ENCODE measurements around the gene SYTL3.
"Not testable (repeated sequence)": the region's sequence is repeated elsewhere in the genome, so short reads cannot be mapped to it uniquely, and the experiment has no call there.

The SYTL3 gene

DNA sequence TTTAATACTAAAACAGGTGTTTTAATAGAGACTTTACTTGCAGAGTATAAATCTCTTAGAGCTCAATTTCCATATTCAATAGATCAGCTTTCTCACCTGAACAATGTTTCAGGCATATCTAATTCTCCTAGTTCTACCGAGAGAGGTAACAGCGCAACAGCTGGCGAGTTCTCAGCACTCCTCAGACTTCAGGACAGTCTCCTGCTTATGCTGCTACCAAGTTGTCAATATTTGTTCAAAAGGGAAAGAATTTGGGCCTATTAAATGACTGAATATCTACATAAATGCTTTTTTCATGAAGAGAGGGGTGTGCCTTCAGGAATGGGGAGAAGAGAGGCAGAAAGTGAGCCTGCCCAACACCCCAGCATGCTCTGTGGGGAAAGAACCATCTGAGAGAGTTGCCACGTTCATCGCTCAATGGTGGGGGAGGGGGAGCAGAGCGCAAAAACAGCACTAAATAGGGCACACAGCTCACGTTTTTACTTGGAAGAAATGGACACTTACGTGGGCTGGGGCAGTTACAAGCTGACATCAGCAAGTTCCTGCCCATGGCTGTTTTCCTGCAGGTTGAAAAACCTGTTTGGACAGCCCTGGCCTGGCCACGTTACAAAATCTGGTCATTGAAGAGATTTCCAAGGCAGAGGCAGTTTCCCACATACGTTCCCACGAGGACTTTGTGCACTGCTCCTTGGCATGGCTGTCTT, 131.3 kb downstream of the SYTL3 start:
- no peak for DNase-seq

DNA sequence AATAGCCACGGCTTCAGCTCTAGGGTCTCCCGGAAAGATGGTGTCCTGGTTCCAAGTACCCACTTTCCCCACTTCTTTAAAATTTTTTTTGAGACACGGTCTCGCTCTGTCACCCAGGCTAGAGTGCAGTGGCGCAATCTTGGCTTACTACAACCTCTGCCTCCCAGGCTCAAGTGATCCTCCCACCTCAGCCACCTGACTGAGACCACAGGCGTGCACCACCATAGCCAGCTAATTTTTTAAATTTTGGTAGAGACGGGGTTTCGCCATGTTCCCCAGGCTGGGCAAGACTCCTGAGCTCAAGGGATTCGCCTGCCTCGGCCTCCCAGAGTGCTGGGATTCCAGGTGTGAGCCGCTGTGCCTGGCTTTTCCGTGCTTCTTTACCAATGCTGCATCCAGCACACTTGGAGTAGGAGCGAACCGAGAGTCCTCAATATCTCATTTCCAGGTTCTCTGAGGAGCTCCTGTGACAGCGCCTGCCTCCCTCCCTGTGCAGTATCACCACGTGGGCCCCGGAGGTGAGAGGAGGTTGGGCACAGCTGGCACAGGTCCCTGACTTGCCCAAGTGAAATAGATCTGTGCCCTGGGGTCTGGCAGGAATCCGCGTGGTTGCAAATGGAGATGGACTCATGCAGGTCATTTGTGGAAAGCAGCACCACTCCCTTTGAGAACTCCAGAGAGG, 132.0 kb downstream of the SYTL3 start:
- no peak for DNase-seq

GRCh38 chr6:158782432-158783166, 132.7 kb downstream of the SYTL3 start:
- DNase-seq, result no peak

DNA sequence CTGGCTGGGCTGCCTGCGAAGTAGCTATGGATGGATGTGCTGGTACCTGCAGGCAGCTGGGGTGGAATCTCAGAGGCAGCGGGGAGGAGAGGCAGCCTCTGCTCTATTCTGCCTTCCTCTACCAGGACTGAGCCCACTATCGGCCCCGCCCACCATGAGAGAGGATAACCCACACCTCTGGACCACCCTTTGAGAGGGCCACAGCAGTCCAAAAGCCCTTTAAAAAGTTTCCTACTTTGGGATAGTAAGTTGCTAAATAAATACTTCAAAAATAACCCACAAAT, 133.3 kb downstream of the SYTL3 start:
- no peak for DNase-seq

GRCh38 chr6:158783851-158784250, 134.0 kb downstream of the SYTL3 start:
- DNase-seq, result no peak

DNA sequence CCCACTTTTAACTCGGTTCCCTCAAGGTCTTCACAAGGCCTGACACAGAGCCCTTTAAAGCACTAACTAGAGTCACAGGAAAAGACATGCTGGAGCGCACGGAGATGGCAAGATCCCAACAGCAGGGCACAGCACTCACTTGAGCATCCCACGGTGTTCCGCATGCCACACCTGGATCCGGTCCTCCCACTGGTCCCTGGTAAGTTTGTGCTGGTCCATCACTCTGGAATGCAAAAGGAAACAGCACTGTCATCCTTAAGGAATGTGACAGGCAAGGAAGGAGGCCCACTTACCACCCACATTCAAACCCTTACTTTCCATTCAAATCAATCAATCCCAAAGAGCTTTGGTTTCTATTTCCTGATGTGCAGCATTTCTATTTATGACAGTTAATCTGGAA, 134.7 kb downstream of the SYTL3 start:
- no peak for DNase-seq

- DNase-seq, result no peak
Measured at GRCh38 chr6:158785036-158785435, 135.2 kb downstream of the SYTL3 start.

DNA sequence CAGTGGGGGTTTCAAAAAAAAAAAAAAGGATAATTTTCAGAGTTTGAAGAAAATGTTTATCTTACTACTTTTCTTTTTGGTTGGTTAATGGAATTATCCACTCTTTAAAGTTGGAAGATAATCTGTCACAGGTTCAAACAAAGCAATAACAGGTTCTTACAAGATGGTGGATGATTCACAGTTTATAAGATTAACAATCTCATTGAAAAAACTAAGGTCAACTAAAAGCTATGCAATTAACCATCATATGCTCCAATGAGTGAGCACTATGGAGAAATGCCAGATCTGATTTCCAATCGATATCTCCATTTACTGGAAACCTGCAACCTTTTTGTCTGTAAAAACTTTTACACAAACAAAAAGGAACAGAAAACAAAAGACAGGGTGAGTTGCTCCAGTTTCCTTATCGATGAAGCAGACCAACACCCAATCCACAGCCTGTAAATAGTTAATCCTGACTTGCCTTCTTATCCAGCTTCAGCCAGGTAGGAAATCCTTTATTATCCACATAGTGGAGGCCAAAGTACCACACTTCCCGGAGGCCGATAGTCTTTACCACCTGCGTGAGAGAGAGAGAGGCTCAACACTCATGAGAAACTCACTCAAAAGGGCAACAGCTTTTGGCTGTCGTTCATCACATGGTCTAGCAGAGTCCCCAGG, 136.9 kb downstream of the SYTL3 start:
- no peak for DNase-seq

DNA sequence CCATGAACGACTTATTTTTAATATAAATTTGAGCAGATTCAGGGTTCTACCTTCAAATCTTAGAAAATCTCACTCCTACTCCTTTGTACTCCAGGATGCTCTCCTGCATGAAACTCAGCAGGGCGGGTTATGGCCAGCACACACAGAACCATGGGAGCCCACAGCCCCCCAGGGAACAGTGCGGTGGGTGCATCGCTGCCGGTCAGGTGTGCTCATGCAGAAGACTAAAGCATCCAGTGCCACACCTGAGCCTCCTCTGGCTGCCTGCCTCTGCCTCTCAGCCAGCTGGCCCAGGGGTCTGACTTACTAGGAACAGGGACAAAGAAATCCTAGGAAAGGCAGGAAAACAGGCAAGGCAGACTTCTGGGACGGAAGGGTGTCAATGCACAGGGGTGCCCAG, 137.5 kb downstream of the SYTL3 start:
- no peak for DNase-seq

- DNase-seq, result no peak
Measured at GRCh38 chr6:158789115-158789917, 139.5 kb downstream of the SYTL3 start.

DNA sequence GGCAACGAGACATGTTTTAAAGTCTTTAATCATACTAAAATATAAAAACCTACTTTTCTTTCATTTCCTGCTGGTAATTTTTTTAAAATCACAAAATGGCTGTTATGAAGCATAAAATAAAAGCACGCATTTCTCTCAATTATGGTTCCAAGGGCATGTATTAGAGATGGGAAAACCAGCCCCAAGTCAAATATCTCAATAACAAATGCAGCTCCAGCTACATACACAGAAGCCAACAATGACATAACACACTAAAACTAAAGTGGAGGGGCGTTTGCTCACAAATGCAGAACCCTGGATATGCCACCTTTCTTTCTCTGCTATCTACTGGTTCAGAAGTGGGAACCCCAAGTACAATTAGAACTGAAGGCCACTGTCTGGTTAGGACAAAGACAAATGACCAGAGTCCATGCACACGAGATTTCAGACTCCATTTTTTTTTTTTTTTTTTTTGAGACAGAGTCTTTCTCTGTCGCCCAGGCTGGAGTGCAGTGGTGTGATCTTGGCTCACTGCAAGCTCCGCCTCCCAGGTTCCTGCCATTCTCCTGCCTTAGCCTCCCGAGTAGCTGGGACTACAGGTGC, 141.5 kb downstream of the SYTL3 start:
- DNase-seq, result no peak

DNA sequence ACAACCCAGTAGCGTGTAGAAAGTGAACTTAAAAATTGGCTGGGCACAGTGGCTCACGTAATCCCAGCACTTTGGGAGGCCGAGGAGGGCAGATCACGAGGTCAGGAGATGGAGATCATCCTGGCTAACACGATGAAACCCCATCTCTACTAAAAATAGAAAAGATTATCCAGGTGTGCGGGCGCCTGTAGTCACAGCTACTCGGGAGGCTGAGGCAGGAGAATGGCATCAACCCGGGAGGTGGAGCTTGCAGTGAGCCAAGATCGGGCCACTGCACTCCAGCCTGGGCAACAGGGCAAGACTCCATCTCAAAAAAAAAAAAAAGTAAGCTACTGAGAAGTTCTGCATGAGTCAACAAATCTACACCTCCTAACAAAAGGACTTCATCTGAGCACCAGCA, 142.7 kb downstream of the SYTL3 start:
- DNase-seq, result not testable (repeated sequence)

DNA sequence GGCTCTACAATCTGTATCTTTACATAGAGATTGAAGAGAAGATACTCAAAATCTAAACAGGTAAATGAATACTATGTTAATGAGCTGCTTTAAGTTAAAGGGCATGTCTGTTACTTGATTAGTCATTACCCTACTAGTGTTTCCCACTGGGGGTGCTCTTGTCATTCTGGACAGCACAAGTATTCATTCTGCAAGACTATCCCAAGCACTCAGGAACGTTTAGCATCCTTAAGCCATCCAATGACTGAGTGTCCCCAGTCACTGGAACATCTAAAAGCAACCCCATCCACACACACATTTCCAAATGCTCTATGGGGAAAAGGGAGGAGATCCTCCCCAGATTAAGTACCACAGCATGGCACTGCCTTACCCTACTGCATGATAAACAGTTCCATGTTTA, 143.6 kb downstream of the SYTL3 start:
- peak; percentile 17 for DNase-seq

DNA sequence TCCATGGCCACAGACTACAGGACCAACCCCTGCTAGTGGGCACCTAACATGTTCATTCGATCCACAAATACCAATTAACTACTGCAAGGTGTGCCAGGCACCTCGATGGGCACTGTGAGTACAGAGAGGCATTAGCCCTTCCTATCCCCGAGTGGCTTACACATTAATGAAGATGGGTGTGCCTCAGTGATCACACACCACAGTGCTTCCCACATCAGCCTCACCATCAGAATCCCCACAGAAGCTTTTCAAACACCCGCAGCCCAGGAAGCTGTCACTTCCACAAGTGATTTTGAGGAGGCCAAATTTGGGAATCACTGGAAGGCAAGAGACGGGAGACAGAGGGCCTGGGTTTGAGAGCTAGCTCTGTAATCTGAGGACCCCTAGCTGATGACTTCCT, 145.7 kb downstream of the SYTL3 start:
- no peak for DNase-seq

DNA sequence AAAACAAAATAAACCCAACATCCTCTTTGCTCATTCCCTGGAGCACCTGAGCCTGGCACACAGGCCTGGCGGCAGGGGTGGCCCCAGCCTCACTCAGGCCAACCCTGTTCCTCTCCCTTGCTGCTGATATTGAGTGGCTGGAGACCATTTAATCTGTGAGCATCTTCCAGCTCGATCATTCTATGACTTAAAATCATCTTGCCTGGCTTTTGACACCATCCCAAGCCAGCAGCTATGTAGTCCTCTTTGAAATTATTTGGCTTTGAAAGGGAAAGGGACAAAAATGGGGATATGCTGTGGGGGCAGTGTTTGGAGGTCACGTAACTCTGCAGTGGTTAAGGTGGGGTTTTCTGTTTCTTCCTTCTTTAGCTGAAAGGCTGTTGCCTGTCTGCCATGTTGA, 146.5 kb downstream of the SYTL3 start:
- no peak for DNase-seq

- DNase-seq, result no peak
Measured at GRCh38 chr6:158797331-158798310, 147.8 kb downstream of the SYTL3 start.

DNA sequence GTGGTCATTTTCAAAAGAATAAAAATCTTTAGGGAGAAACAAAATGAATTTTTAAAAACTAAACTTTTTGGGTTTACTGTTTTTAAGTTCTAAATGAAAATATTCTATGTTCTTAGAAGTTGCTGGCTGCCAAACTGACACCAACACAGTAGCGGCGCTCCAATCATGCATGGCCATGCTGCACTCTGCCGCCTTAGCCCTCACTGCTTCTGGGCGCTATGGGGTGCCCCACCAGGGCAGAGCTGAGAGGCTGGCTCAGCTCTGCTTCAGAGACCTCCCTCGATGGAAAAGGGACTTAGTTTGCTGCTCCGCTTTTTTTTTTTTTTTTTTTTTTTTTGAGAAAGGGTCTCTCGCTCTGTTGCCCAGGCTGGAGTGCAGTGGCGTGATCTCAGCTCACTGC, 148.5 kb downstream of the SYTL3 start:
- DNase-seq, result no peak

DNA sequence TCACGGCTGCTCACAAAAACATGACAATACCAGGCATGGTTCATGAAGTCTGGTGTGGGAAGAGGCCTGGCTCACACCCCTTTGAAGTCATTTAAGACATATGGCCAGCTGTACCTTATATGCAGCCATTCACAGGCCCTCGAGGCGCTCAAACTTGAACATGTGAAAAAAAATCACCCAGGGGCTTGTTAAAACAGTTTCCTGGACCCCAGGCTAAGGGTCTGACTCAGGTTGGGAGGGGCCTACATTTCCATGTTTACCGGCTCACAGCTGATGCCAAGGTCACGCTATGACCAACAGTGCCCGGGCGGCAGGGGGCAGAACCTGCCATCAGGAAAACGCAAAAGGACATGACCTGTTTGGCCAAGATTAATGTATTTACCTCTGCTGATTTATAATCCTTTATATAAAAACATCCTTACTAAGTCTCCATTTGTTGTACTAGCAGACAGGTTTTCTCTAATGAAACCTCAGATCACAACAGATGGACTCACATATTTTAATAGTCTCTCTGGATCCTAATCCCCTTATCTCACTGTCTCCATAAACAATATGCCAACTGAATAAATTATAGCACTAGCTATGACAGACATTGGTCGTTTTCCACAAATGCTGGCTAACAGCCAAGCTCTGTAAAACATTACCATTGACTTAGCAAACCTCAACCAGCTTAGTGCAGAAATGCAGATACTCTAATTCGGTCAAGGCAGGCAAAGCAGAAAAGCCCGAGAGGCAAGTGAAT, 149.4 kb downstream of the SYTL3 start:
- DNase-seq, result peak; percentile 8

- no peak for DNase-seq
Measured at GRCh38 chr6:158801655-158802294, 151.9 kb downstream of the SYTL3 start.

DNA sequence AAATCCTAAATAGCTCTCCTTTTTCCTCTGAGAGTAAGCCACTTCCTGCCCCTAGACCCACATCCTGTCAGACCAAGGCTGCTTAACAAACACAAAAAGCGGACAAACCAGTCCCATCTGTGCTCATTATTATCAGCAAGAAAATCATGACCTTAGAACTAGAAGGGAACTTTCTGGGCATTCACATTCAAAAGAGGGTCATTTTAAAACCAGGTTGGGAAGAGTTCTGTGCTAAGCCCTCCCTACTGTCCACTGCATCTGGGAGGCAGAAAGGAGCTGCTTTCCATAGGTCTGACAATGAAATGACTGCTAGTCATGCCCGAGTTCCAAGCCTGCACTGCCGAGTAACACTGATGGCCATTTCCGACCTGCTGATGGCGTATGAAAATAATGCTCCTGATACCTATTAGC, 153.9 kb downstream of the SYTL3 start:
- no peak for DNase-seq

Data from RPMI8226 (cell line).